ENCODE data around the gene CANT1.

GRCh38 chr17:78959803-78960202 lies 49.8 kb downstream of the CANT1 start:
- TF ChIP-seq CTCF (conservative IDR thresholded peaks at IDR 0.05 in 1 of 2, IDR thresholded peaks at IDR 0.05 in 1 of 2; ENCODE audit: low read depth in 1 of 2, low read length in 2 of 2) (no peak), EZH2 (IDR thresholded peaks at IDR 0.05; ENCODE audit: low read length, missing control alignments) (no peak)
